HL-60 (cell line): ENCODE data around the gene ARHGAP26.

Experiments used
- DNase-seq, 2 experiments: peaks; one replicate each; pipeline ENCODE4 v3.0.0-alpha.2; 2010 to 2020; ENCODE audit warnings: low read depth in 1 of 2, low spot score in 1 of 2
- H3K27ac ChIP-seq: fragments of 250-450 bp; sonication (Bioruptor Pico); replicated peaks from 2 replicates; pipeline ENCODE4 v1.5.1; 2020; ENCODE audit warnings: mild to moderate bottlenecking, moderate library complexity
- H3K27me3 ChIP-seq: fragments of 250-450 bp; sonication (Bioruptor Pico); 2 replicates; pipeline ENCODE4 v1.5.1; 2021; ENCODE audit warnings: mild to moderate bottlenecking, moderate library complexity; ENCODE audit not compliant: insufficient read depth, poor library complexity, severe bottlenecking
- H3K4me3 ChIP-seq: replicated peaks from 2 replicates; pipeline ENCODE4 v1.5.1; 2011; ENCODE audit warnings: mild to moderate bottlenecking, control low read depth, low read length; ENCODE audit not compliant: insufficient read depth
- GABPA ChIP-seq: IDR thresholded peaks from 2 replicates; pipeline ENCODE4 v1.6.1; 2012; ENCODE audit warnings: low read depth
- POLR2AphosphoS5 ChIP-seq: IDR thresholded peaks from 2 replicates; pipeline ENCODE4 v1.6.1; 2012; ENCODE audit warnings: low read depth
- SPI1 ChIP-seq: IDR thresholded peaks from 2 replicates; pipeline ENCODE4 v1.6.1; 2012; ENCODE audit warnings: low read depth, mild to moderate bottlenecking, borderline replicate concordance
- TF ChIP-seq, protein P1 (sequence below): IDR thresholded peaks from one replicate; pipeline ENCODE4 v1.5.1; 2011; ENCODE audit warnings: low read length, control low read depth, inconsistent platforms; ENCODE audit not compliant: insufficient read depth
- TF ChIP-seq, protein P2 (sequence below): IDR thresholded peaks from 2 replicates; pipeline ENCODE4 v1.6.1; 2012; ENCODE audit warnings: low read depth; ENCODE audit not compliant: insufficient replicate concordance

The ARHGAP26 gene

DNA sequence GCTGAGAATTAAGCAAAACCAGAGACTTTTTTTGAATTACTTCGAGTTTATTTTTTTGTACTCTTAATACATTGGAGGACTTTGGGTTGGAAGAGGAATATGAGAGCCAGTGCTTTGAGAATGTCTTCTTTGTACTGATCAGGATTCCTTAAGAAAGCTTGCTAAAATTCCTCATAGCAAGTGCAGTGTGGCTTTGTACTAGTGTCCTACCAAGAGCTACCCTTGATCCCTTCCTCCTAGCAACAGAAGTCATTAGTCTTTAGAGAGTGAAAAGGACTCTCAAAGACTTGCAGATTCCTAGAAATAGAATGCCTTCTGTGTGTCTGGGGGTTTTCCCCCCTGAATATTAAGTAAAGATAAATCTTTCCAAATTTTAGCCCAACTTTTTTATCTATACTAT is 276.1 kb downstream of the ARHGAP26 start:
- Histone ChIP-seq H3K27me3 (no peaks in the 10 kb centered on the region), H3K27ac (no peak overlapping the region), H3K4me3 (no peak overlapping the region)
- TF ChIP-seq, protein P1, sequence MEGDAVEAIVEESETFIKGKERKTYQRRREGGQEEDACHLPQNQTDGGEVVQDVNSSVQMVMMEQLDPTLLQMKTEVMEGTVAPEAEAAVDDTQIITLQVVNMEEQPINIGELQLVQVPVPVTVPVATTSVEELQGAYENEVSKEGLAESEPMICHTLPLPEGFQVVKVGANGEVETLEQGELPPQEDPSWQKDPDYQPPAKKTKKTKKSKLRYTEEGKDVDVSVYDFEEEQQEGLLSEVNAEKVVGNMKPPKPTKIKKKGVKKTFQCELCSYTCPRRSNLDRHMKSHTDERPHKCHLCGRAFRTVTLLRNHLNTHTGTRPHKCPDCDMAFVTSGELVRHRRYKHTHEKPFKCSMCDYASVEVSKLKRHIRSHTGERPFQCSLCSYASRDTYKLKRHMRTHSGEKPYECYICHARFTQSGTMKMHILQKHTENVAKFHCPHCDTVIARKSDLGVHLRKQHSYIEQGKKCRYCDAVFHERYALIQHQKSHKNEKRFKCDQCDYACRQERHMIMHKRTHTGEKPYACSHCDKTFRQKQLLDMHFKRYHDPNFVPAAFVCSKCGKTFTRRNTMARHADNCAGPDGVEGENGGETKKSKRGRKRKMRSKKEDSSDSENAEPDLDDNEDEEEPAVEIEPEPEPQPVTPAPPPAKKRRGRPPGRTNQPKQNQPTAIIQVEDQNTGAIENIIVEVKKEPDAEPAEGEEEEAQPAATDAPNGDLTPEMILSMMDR: no peak
- TF ChIP-seq SPI1: no peak
- no peak for TF ChIP-seq GABPA
- TF ChIP-seq POLR2AphosphoS5: no peak
- TF ChIP-seq, protein P2, sequence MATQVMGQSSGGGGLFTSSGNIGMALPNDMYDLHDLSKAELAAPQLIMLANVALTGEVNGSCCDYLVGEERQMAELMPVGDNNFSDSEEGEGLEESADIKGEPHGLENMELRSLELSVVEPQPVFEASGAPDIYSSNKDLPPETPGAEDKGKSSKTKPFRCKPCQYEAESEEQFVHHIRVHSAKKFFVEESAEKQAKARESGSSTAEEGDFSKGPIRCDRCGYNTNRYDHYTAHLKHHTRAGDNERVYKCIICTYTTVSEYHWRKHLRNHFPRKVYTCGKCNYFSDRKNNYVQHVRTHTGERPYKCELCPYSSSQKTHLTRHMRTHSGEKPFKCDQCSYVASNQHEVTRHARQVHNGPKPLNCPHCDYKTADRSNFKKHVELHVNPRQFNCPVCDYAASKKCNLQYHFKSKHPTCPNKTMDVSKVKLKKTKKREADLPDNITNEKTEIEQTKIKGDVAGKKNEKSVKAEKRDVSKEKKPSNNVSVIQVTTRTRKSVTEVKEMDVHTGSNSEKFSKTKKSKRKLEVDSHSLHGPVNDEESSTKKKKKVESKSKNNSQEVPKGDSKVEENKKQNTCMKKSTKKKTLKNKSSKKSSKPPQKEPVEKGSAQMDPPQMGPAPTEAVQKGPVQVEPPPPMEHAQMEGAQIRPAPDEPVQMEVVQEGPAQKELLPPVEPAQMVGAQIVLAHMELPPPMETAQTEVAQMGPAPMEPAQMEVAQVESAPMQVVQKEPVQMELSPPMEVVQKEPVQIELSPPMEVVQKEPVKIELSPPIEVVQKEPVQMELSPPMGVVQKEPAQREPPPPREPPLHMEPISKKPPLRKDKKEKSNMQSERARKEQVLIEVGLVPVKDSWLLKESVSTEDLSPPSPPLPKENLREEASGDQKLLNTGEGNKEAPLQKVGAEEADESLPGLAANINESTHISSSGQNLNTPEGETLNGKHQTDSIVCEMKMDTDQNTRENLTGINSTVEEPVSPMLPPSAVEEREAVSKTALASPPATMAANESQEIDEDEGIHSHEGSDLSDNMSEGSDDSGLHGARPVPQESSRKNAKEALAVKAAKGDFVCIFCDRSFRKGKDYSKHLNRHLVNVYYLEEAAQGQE: no peak
- no peak for DNase-seq

DNA sequence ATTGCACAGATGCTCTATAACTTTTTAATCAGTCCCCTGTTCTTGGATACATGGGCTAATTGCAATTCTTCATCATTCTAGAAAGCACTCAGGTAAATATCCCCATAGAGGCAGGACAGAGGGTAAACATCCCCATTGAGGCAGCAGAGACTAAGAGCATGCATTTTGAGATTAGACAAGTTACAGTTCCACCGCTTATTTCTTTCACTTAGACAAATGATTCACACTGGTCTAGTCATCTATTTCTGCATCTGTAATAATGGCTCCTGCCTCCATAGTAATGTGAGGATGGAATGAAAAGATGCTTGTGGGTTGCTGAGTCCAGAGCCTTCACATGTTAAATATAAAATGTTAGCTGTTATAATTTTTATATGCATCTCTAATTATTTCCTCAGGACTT is 276.9 kb downstream of the ARHGAP26 start:
- Histone ChIP-seq H3K27ac (no peak overlapping the region), H3K4me3 (no peak overlapping the region), H3K27me3 (no peaks in the 10 kb centered on the region)
- no peak for DNase-seq
- TF ChIP-seq, protein P1: no peak
- TF ChIP-seq SPI1 (no peak), GABPA (no peak), POLR2AphosphoS5 (no peak)
- TF ChIP-seq, protein P2: no peak

DNA sequence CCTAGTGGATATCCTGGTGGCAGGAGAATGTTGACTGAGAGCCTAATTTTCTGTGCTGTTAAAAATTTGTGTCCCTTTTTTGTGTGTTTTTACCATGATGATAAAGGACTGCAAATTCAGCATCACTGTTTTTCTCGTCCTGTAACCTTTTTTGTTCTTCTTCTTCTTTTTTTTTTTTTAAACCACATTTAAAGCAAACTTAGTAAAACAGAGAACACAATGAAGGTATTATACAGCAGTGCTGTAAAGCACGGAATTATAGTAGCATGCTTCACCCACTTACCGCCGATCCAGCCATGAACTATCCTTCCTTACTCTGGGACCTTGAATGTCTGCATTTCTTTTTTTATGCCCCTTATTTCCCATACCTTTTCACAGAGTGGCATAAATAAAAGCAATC is 280.0 kb downstream of the ARHGAP26 start:
- no peak for DNase-seq
- TF ChIP-seq, protein P1: no peak
- no peak for TF ChIP-seq GABPA
- TF ChIP-seq, protein P2: no peak
- no peak for TF ChIP-seq POLR2AphosphoS5
- no peak for TF ChIP-seq SPI1
- H3K27me3 ChIP-seq: no peaks in the 10 kb centered on the region

More for the DNA sequence above, 280.0 kb downstream of the ARHGAP26 start:
- Histone ChIP-seq H3K27ac (no peak overlapping the region), H3K4me3 (no peak overlapping the region)
